ENCODE results near the gene HLX. TPM values are rescaled to one million over a fixed set of nuclear protein-coding genes. Genes with fewer than 3 reads are reported as not detected.

The HLX gene
- polyA plus RNA-seq, 1 experiment = 3.7 TPM

DNA sequence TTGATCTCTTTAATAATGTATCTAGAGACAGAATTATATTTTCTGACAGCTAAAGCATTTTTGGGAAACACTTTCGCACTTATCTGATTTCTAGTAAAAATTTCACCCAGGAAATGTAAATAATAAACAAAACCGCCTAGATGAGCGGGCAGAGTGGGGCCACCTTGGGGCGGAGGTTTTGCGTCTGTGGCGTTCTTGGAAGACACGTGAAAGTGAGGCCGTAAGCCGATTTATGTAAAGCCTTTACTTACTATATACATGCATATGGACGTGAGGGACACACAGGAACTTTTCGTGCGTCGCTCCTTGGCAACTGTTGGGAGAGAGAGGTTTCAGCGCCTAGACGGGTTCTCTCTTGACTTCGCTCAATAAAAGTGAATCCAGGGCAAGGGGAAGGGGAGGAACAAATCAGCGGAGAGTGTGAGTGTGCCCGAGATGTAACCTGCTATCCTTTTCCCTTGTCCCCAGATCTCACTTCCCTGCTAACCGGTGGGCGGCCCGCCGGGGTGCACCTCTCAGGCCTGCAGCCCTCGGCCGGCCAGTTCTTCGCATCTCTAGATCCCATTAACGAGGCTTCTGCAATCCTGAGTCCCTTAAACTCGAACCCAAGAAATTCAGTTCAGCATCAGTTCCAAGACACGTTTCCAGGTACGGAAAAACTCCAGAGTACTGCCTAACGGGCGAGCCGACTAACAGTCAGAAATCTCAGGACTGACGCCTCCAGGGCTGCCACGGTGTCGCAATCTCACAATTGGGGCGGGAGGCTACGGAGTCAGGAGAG is 1.7 kb downstream of the HLX start:
- peak overlapping the region; percentile 77 for H3K4me3 ChIP-seq (ENCODE audit: low read depth, low read length)
- ChIA-PET POLR2A (interaction anchor here (0.7 kb wide), 1 partner anchor 488 kb away, joined by 3 read pairs; no protein-coding TSS in a partner anchor), CTCF (interaction anchor here (0.6 to 2.0 kb wide), 3 partner anchors 71 to 321 kb away, joined by 3 to 6 read pairs (median 4); no protein-coding TSS in a partner anchor)
- DNase-seq (ENCODE audit: low read depth, low spot score) = no peak
- H3K27me3 ChIP-seq (ENCODE audit: control insufficient read depth, insufficient read depth, low read length) = no peaks in the 10 kb centered on the region
- TF ChIP-seq, protein P1, sequence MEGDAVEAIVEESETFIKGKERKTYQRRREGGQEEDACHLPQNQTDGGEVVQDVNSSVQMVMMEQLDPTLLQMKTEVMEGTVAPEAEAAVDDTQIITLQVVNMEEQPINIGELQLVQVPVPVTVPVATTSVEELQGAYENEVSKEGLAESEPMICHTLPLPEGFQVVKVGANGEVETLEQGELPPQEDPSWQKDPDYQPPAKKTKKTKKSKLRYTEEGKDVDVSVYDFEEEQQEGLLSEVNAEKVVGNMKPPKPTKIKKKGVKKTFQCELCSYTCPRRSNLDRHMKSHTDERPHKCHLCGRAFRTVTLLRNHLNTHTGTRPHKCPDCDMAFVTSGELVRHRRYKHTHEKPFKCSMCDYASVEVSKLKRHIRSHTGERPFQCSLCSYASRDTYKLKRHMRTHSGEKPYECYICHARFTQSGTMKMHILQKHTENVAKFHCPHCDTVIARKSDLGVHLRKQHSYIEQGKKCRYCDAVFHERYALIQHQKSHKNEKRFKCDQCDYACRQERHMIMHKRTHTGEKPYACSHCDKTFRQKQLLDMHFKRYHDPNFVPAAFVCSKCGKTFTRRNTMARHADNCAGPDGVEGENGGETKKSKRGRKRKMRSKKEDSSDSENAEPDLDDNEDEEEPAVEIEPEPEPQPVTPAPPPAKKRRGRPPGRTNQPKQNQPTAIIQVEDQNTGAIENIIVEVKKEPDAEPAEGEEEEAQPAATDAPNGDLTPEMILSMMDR (IDR thresholded peaks at IDR 0.05; ENCODE audit: low read depth, low read length) = no peak
- peak overlapping the region; percentile 78 for H3K27ac ChIP-seq (ENCODE audit: low read depth, low read length)
- H3K9me3 ChIP-seq (ENCODE audit: control insufficient read depth, insufficient read depth, low read length) = peaks cover 19% of the 10 kb centered on the region; the same call in 1 of the 2 replicates

DNA sequence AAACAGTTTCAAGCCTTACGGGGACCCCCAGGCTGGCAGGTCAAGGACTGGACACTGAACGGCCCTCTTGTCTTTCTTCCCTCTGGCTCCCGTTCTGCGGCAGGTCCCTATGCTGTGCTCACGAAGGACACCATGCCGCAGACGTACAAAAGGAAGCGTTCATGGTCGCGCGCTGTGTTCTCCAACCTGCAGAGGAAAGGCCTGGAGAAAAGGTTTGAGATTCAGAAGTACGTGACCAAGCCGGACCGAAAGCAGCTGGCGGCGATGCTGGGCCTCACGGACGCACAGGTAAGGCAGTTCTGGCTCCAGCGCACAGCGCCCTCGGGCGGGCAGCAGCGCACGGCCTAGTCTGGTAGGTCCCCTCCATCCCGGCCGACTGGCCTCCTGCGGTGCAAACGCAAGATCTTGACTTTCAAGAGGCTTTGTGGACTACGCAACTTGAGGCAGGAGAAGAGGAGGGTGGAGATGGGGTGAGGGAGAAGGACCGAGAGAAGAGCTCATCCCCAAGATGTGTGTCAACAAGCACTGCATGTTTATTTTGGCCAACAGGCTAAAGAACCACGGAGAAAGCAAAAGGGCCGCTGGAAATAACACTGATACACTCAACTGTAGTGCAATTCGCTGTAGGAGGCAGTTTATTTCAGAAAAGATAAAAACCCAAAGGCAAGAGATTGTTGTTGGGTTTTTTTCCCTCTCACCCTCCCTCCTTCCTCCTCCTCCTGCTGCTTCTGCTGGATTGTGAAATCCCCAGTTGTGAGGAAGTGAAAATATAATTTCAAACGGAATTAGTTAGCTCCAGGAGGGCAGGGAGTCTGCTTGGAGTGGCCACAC is 3.0 kb downstream of the HLX start:
- ChIA-PET CTCF (interaction anchor here (0.7 to 2.0 kb wide), 4 partner anchors 7 to 553 kb away, joined by 3 to 10 read pairs (median 8); no protein-coding TSS in a partner anchor), POLR2A (interaction anchor here (0.7 kb wide), 1 partner anchor 95 kb away, joined by 8 read pairs; no protein-coding TSS in a partner anchor)
- Histone ChIP-seq H3K27ac (ENCODE audit: low read depth, low read length) (peak overlapping the region; percentile 21), H3K4me3 (ENCODE audit: low read depth, low read length) (peak overlapping the region; percentile 77), H3K9me3 (ENCODE audit: control insufficient read depth, insufficient read depth, low read length) (peaks cover 24% of the 10 kb centered on the region), H3K27me3 (ENCODE audit: control insufficient read depth, insufficient read depth, low read length) (no peaks in the 10 kb centered on the region)
- TF ChIP-seq, protein P1 (IDR thresholded peaks at IDR 0.05; ENCODE audit: low read depth, low read length) = 0 out of 2 replicates have a peak, but pooled peaks have one; percentile 6
- DNase-seq (ENCODE audit: low read depth, low spot score) = no peak

DNA sequence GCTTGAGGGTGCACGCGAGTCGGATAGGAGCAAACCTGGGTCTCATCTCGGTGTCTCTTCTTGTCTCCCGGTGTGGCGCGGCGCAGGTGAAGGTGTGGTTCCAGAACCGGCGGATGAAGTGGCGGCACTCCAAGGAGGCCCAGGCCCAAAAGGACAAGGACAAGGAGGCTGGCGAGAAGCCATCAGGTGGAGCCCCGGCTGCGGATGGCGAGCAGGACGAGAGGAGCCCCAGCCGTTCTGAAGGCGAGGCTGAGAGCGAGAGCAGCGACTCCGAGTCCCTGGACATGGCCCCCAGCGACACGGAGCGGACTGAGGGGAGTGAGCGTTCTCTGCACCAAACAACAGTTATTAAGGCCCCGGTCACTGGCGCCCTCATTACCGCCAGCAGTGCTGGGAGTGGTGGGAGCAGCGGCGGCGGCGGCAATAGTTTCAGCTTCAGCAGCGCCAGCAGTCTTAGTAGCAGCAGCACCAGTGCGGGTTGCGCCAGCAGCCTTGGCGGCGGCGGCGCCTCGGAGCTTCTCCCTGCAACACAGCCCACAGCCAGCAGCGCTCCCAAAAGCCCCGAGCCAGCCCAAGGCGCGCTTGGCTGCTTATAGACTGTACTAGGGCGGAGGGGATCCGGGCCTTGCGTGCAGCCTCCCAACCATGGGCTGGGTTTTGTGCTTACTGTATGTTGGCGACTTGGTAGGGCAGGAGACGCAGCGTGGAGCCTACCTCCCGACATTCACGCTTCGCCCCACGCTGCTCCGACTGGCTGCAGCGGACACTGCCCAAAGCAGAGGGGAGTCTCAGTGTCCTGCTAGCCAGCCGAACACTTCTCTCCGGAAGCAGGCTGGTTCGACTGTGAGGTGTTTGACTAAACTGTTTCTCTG is 5.1 kb downstream of the HLX start:
- peaks cover 2% of the 10 kb centered on the region for H3K27me3 ChIP-seq (ENCODE audit: control insufficient read depth, insufficient read depth, low read length)
- no peak for DNase-seq (ENCODE audit: low read depth, low spot score)
- H3K4me3 ChIP-seq (ENCODE audit: low read depth, low read length) = no peak overlapping the region
- no peak overlapping the region for H3K27ac ChIP-seq (ENCODE audit: low read depth, low read length)
- peaks cover 23% of the 10 kb centered on the region for H3K9me3 ChIP-seq (ENCODE audit: control insufficient read depth, insufficient read depth, low read length)
- TF ChIP-seq, protein P1 (IDR thresholded peaks at IDR 0.05; ENCODE audit: low read depth, low read length) = no peak
- POLR2A ChIA-PET = no interaction called here
- CTCF ChIA-PET = no interaction called here

DNA sequence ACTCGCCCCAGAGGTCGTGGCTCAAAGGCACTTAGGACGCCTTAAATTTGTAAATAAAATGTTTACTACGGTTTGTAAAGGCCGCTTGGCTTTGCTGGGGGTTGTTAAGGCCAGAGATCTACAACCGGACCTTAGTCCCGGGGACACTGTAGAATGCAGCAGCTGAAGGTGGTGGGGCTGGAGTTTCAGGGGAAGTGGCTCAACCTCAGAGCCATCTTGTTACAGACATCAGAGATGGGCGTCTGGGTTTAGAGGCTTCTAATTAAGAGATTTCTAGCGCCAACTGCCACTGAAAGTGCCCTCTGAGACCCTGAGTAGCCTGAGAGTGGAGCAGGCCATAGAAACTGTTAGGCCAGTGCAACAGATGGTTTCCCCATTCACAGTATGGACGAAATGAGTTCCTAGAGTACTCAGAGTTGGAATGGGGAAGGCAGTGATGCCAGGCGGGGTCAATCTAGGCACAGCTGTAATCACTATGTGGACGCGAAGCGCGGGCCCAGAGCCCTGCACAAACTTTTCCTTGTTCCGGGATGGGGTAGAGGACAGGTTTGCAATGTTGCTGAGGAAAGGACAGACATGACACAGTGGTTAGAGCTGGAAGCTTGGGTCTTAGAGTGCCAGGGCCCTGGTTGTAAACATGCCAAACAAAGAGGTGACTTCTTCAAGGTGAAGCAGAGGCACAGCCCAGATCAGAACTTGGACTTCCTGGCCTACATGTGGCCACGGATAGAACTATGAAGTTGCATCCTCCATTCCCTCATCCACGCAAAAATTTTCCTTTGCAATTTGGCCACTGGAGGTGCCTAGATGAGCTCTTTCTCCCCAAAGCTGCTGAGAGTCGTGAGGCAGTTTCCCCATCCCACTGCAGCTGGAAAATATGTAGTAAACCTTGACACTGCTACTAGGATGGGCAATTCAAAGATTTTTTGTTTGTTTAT is 6.0 kb downstream of the HLX start:
- H3K4me3 ChIP-seq (ENCODE audit: low read depth, low read length) = no peak overlapping the region
- POLR2A ChIA-PET = interaction anchor here (1.0 kb wide), 1 partner anchor 102 kb away, joined by 3 read pairs; no protein-coding TSS in a partner anchor
- no peak overlapping the region for H3K27ac ChIP-seq (ENCODE audit: low read depth, low read length)
- CTCF ChIA-PET = no interaction called here
- no peak for DNase-seq (ENCODE audit: low read depth, low spot score)
- TF ChIP-seq, protein P1 (IDR thresholded peaks at IDR 0.05; ENCODE audit: low read depth, low read length) = no peak
- H3K9me3 ChIP-seq (ENCODE audit: control insufficient read depth, insufficient read depth, low read length) = peaks cover 23% of the 10 kb centered on the region
- H3K27me3 ChIP-seq (ENCODE audit: control insufficient read depth, insufficient read depth, low read length) = peaks cover 5% of the 10 kb centered on the region

Measured in AG04450 (cell line).